B cell (primary cell): Measurements from ENCODE around the gene ANAPC4. TPM values are rescaled to one million over a fixed set of nuclear protein-coding genes. Genes with fewer than 3 reads are reported as not detected.

Experiments used
- ATAC-seq: fragments of 200-7000 bp; cut with Tn5 transposase; one replicate; pipeline ENCODE4 v1.10.0; 2021; ENCODE audit warnings: low read depth, mild to moderate bottlenecking, moderate number of reproducible peaks, moderate library complexity
- CTCF ChIA-PET: fragments of 350-600 bp; sonication (Branson Sonifier 250); formaldehyde crosslinking; loops from one replicate; lab custom pipeline; 2021; ENCODE audit warnings: antibody characterized with exemption, inconsistent platforms; lab: Charles Lee
- POLR2A ChIA-PET: fragments of 350-600 bp; sonication (Branson Sonifier 250); formaldehyde crosslinking; loops from one replicate; lab custom pipeline; 2021; ENCODE audit warnings: antibody characterized with exemption; lab: Charles Lee
- DNase-seq: peaks from one replicate; pipeline ENCODE4 v3.0.0; 2013
- H2AFZ ChIP-seq: 2 replicates; pipeline ENCODE4 v1.6.1; 2012; ENCODE audit warnings: mild to moderate bottlenecking, low read depth, low read length; ENCODE audit not compliant: insufficient read depth, poor library complexity, severe bottlenecking
- H3K27ac ChIP-seq, 2 donors: 1 replicate in 1 of 2; 2 replicates in 1 of 2; pipeline ENCODE4 v1.5.1; 2012 to 2013; ENCODE audit warnings: low read length in 2 of 2, mild to moderate bottlenecking in 2 of 2, moderate library complexity in 1 of 2
- H3K27me3 ChIP-seq, 4 experiments: fragments of 200-600 bp in 1 of 4; sonication (generic) in 1 of 4; replicated peaks in 1 of 4; 1 replicate in 2 of 4; 2 replicates in 2 of 4; pipeline versions ENCODE4 v1.6.1 to v1.7.0; 2013 to 2016; ENCODE audit warnings: low read length in 3 of 4, mild to moderate bottlenecking in 2 of 4, mixed read lengths in 1 of 4, moderate library complexity in 1 of 4; ENCODE audit not compliant: insufficient read depth in 4 of 4, control insufficient read depth in 3 of 4; ENCODE audit errors: control extremely low read depth in 1 of 4
- H3K36me3 ChIP-seq, 2 experiments: replicated peaks in 1 of 2; 1 replicate in 1 of 2; 2 replicates in 1 of 2; pipeline versions ENCODE4 v1.6.1 to v1.7.1; 2013; ENCODE audit warnings: low read length in 1 of 2; ENCODE audit not compliant: insufficient read depth in 2 of 2, control insufficient read depth in 1 of 2; ENCODE audit errors: control extremely low read depth in 1 of 2, extremely low read depth in 1 of 2
- H3K4me1 ChIP-seq, 2 donors: fragments of 200-600 bp in 1 of 2; sonication (generic) in 1 of 2; 1 replicate in 1 of 2; 2 replicates in 1 of 2; pipeline versions ENCODE4 v1.5.1 to v1.6.1; 2013 to 2017; ENCODE audit warnings: low read length in 2 of 2; ENCODE audit not compliant: control insufficient read depth in 2 of 2, insufficient read depth in 2 of 2
- H3K4me2 ChIP-seq: replicated peaks from 2 replicates; pipeline ENCODE3; 2012; ENCODE audit warnings: mild to moderate bottlenecking, low read depth, low read length; ENCODE audit not compliant: poor library complexity, severe bottlenecking
- H3K4me3 ChIP-seq, 5 experiments: fragments of 200-600 bp in 1 of 5; sonication (generic) in 1 of 5; 1 replicate in 3 of 5; 2 replicates in 2 of 5; pipeline versions ENCODE4 v1.5.1 to v1.7.0; 2011 to 2016; ENCODE audit warnings: low read length in 4 of 5, mild to moderate bottlenecking in 4 of 5, low read depth in 2 of 5, control low read depth in 1 of 5, moderate library complexity in 1 of 5; ENCODE audit not compliant: insufficient read depth in 1 of 5; ENCODE audit errors: control extremely low read depth in 1 of 5, extremely low read depth in 1 of 5
- H3K79me2 ChIP-seq: fragments of 200-600 bp; sonication (generic); one replicate; pipeline ENCODE4 v1.6.0; 2016; ENCODE audit warnings: low read length; ENCODE audit not compliant: control insufficient read depth, insufficient read depth
- H3K9ac ChIP-seq: fragments of 200-600 bp; sonication (generic); 2 replicates; pipeline ENCODE4 v1.6.1; 2017; ENCODE audit warnings: mild to moderate bottlenecking, low read length, moderate library complexity
- H3K9me3 ChIP-seq, 3 donors: one replicate each; pipeline versions ENCODE4 v1.6.1 to v1.7.1; 2013; ENCODE audit warnings: low read length in 2 of 3; ENCODE audit not compliant: control insufficient read depth in 2 of 3, insufficient read depth in 1 of 3; ENCODE audit errors: control extremely low read depth in 1 of 3
- H4K20me1 ChIP-seq: 2 replicates; pipeline ENCODE4 v1.6.0; 2012; ENCODE audit warnings: mild to moderate bottlenecking, low read length; ENCODE audit not compliant: insufficient read depth, control insufficient read depth, poor library complexity, severe bottlenecking
- H3K27ac Mint-ChIP-seq: one replicate; pipeline ENCODE4 v1.8.0; 2021; ENCODE audit warnings: mixed read lengths
- H3K27me3 Mint-ChIP-seq: one replicate; pipeline ENCODE4 v1.8.0; 2021; ENCODE audit warnings: mixed read lengths
- H3K4me1 Mint-ChIP-seq: one replicate; pipeline ENCODE4 v1.8.0; 2021; ENCODE audit warnings: mixed read lengths
- H3K4me3 Mint-ChIP-seq: one replicate; pipeline ENCODE4 v1.8.0; 2021; ENCODE audit warnings: mixed read lengths
- H3K9me3 Mint-ChIP-seq: one replicate; pipeline ENCODE4 v1.8.0; 2022; ENCODE audit warnings: mixed read lengths; ENCODE audit not compliant: insufficient read depth
- CTCF ChIP-seq: fragments of 200-600 bp; IDR thresholded peaks from one replicate; pipeline ENCODE4 v1.8.0; 2022; ENCODE audit warnings: antibody characterized with exemption, mild to moderate bottlenecking
- EZH2 ChIP-seq: IDR thresholded peaks from 2 replicates; pipeline ENCODE4 v1.6.1; 2012; ENCODE audit warnings: borderline replicate concordance, low read depth, mild to moderate bottlenecking, moderate library complexity, low read length; ENCODE audit not compliant: insufficient read depth, poor library complexity, severe bottlenecking
- WGBS: methylation state at CpG from one replicate; pipeline ENCODE4 v1.1.5; 2013; ENCODE audit warnings: missing lambda C conversion rate; ENCODE audit not compliant: insufficient coverage; 5-methylcytosine and 5-hydroxymethylcytosine counted together
- intact Hi-C: fragments of 100-400 bp; cut with micrococcal nuclease; formaldehyde crosslinking; loops from one replicate; pipeline ENCODE4 v1.10.0; 2022
- polyA plus RNA-seq: library from polyadenylated mRNA; depleted of rRNA; stranded (reverse); fragments of >200 nt; gene quantifications from 2 replicates; pipeline ENCODE4 v1.2.3, GENCODE V29; 2012
- total RNA-seq, 2 donors: library from RNA; stranded (reverse); fragments of 120-200 nt in 1 of 2; gene quantifications; 1 replicate in 1 of 2; 2 replicates in 1 of 2; pipeline versions ENCODE4 v1.2.3 to v1.2.4, GENCODE V29; 2013 to 2022

Gene ANAPC4
- total and polyA plus RNA-seq, 2 donors (not counting 1 experiment from before 2014, with no cell fraction given), result 18.4 to 52.6 TPM

- ATAC-seq, result no peak
- no peaks in the 10 kb centered on the region for H3K79me2 ChIP-seq
- H3K9ac ChIP-seq, result no peak overlapping the region
- no peak overlapping the region for H3K27ac ChIP-seq
- WGBS, result 87% methylated on average over 3 of the region's 3 CpGs
- H3K4me1 Mint-ChIP-seq, result no peaks in the 10 kb centered on the region
- ChIA-PET POLR2A (no interaction called here), CTCF (no interaction called here)
- H3K36me3 ChIP-seq, result no peaks in the 10 kb centered on the region
- TF ChIP-seq CTCF (no peak), EZH2 (no peak)
- DNase-seq, result no peak
- peaks cover under 1% of the 10 kb centered on the region for H3K27me3 Mint-ChIP-seq
- no peaks in the 10 kb centered on the region for H4K20me1 ChIP-seq
- H3K4me2 ChIP-seq, result no peak overlapping the region
- H3K4me3 Mint-ChIP-seq, result no peak overlapping the region
- no peak overlapping the region for H3K4me3 ChIP-seq
- H3K9me3 Mint-ChIP-seq, result no peaks in the 10 kb centered on the region
- intact Hi-C loops, result no loop called here
- no peak overlapping the region for H3K27ac Mint-ChIP-seq
- no peak overlapping the region for H2AFZ ChIP-seq
- no peaks in the 10 kb centered on the region for H3K9me3 ChIP-seq
- H3K4me1 ChIP-seq, result no peaks in the 10 kb centered on the region
- no peaks in the 10 kb centered on the region for H3K27me3 ChIP-seq
These were observed 80.1 kb downstream of the ANAPC4 start for GRCh38 chr4:25457053-25457715.

- H3K4me1 Mint-ChIP-seq, result no peaks in the 10 kb centered on the region
- no peak overlapping the region for H3K4me3 Mint-ChIP-seq
- no peak overlapping the region for H3K27ac Mint-ChIP-seq
- Histone ChIP-seq H3K4me2 (no peak overlapping the region), H3K36me3 (no peaks in the 10 kb centered on the region), H2AFZ (no peak overlapping the region), H3K27ac (no peak overlapping the region), H3K4me3 (no peak overlapping the region), H3K9me3 (no peaks in the 10 kb centered on the region), H3K27me3 (no peaks in the 10 kb centered on the region), H4K20me1 (no peaks in the 10 kb centered on the region), H3K79me2 (no peaks in the 10 kb centered on the region), H3K4me1 (no peaks in the 10 kb centered on the region), H3K9ac (no peak overlapping the region)
- ChIA-PET POLR2A (no interaction called here), CTCF (no interaction called here)
- 90% methylated on average over 2 of the region's 11 CpGs for WGBS
- TF ChIP-seq CTCF, result no peak
- TF ChIP-seq EZH2, result no peak
- ATAC-seq (no peak), DNase-seq (no peak)
- H3K9me3 Mint-ChIP-seq, result peaks cover 3% of the 10 kb centered on the region
- no peaks in the 10 kb centered on the region for H3K27me3 Mint-ChIP-seq
- intact Hi-C loops, result no loop called here
These were observed 90.1 kb downstream of the ANAPC4 start for GRCh38 chr4:25466966-25467697.
